ENCODE results near the gene F2R.
A peak's percentile ranks its signal among the peaks of the same experiment; 100 is the strongest.

F2R gene

DNA sequence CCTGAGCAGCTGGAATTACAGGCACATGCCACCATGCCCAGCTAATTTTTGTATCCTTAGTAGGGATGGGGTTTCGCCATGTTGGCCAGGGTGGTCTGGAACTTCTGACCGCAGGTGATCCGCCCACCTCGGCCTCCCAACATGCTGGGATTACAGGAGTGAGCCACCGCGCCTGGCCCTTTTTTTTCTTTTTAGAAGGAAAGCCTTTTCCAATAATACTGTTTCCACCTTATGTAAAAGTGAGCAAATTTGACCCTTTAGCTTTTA, 23.7 kb upstream of the F2R start:
- DNase-seq = no peak
- no peaks in the 10 kb centered on the region for H3K36me3 ChIP-seq (replicated peaks)
- H3K4me3 ChIP-seq (ENCODE audit: low read depth, low read length) = no peak overlapping the region
- in situ Hi-C loops (cut with HindIII; ENCODE audit: low pct_ligation_motif_present, low sequenced_read_pairs) = no loop called here
- TF ChIP-seq, protein P1, sequence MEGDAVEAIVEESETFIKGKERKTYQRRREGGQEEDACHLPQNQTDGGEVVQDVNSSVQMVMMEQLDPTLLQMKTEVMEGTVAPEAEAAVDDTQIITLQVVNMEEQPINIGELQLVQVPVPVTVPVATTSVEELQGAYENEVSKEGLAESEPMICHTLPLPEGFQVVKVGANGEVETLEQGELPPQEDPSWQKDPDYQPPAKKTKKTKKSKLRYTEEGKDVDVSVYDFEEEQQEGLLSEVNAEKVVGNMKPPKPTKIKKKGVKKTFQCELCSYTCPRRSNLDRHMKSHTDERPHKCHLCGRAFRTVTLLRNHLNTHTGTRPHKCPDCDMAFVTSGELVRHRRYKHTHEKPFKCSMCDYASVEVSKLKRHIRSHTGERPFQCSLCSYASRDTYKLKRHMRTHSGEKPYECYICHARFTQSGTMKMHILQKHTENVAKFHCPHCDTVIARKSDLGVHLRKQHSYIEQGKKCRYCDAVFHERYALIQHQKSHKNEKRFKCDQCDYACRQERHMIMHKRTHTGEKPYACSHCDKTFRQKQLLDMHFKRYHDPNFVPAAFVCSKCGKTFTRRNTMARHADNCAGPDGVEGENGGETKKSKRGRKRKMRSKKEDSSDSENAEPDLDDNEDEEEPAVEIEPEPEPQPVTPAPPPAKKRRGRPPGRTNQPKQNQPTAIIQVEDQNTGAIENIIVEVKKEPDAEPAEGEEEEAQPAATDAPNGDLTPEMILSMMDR (IDR thresholded peaks at IDR 0.05; ENCODE audit: low read depth, low read length, missing control alignments) = no peak
- no peaks in the 10 kb centered on the region for H3K27me3 ChIP-seq (replicated peaks)
- H3K27ac ChIP-seq = peak overlapping the region; percentile 80

DNA sequence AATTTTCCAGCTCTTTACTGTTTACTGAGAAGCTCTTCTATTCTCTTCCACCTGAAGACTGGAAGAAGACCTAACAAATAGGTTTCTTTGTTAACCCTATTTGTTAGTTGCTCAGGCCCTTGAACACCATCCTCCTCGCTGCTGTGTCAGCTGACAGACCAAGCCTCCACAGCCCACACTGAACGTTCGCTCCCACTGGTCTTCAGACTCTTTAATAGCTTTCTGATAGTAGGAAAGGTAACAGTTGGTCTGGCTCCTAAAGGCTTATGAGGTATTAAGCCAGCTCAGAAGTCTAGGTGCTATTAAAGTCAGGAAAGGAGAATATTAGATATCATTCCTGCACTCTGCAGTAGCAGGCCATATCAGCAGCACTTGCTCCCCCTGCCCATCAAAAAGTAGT, 23.3 kb upstream of the F2R start:
- Histone ChIP-seq H3K27ac (no peak overlapping the region), H3K27me3 (replicated peaks) (no peaks in the 10 kb centered on the region), H3K4me3 (ENCODE audit: low read depth, low read length) (no peak overlapping the region), H3K36me3 (replicated peaks) (no peaks in the 10 kb centered on the region)
- DNase-seq = no peak
- TF ChIP-seq, protein P1 (IDR thresholded peaks at IDR 0.05; ENCODE audit: low read depth, low read length, missing control alignments) = no peak
- in situ Hi-C loops (cut with HindIII; ENCODE audit: low pct_ligation_motif_present, low sequenced_read_pairs) = no loop called here

DNA sequence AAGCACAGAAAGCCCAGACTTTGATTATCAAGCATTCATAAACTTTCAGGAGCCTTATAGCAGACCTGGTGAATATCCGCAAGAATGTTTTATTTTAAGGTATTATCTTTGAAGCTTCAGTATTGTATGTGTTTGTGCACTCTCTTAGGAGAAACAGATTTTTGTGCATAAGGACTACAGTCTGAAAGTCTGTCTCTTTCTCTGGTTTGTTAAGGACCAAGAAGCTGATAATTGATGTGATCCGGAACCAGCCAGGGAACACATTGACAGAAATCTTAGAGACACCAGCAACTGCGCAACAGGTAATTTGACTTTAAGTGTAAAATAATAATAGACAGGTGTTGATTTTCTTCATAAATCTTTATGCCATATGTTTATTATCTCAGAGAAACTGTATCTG, 22.8 kb upstream of the F2R start:
- DNase-seq = no peak
- Histone ChIP-seq H3K36me3 (replicated peaks) (no peaks in the 10 kb centered on the region), H3K27ac (no peak overlapping the region), H3K27me3 (replicated peaks) (no peaks in the 10 kb centered on the region), H3K4me3 (ENCODE audit: low read depth, low read length) (no peak overlapping the region)
- in situ Hi-C loops (cut with HindIII; ENCODE audit: low pct_ligation_motif_present, low sequenced_read_pairs) = no loop called here
- TF ChIP-seq, protein P1 (IDR thresholded peaks at IDR 0.05; ENCODE audit: low read depth, low read length, missing control alignments) = no peak

DNA sequence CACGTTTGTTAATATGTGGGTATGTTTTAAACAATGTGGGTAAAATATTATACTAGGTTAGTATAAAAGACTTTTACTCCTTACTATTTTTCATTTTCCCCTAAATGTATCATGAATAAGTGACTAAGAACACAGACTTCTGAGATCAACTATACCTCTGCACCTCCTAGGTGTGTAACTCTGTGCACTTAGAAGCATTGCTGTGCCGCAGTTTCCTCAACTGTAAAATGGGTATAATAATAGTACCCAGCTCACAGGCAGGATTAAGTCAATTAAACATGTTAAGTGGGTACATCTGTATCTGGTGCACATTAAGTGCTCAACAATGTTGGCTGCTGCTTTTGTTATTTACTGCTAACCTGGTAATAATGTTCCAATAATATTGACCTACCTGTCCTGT, 21.6 kb upstream of the F2R start:
- Histone ChIP-seq H3K27ac (no peak overlapping the region), H3K4me3 (ENCODE audit: low read depth, low read length) (no peak overlapping the region), H3K36me3 (replicated peaks) (no peaks in the 10 kb centered on the region), H3K27me3 (replicated peaks) (no peaks in the 10 kb centered on the region)
- TF ChIP-seq, protein P1 (IDR thresholded peaks at IDR 0.05; ENCODE audit: low read depth, low read length, missing control alignments) = no peak
- in situ Hi-C loops (cut with HindIII; ENCODE audit: low pct_ligation_motif_present, low sequenced_read_pairs) = no loop called here
- DNase-seq = no peak

DNA sequence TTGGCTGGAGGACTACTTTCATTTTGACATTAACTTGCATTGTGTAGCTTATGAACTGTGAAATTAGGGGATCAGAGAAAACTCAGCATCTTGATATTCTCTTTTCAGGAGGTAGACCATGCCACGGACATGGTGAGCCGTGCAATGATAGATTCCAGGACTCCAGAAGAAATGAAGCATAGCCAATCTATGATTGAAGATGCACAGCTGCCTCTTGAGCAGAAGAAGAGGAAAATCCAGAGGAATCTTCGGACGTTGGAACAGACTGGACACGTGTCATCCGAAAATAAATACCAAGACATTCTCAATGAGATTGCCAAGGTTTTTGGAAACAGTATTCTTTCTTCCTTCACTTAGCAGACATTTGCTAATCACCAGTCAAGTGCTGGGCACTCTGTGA, 20.6 kb upstream of the F2R start:
- Histone ChIP-seq H3K36me3 (replicated peaks) (no peaks in the 10 kb centered on the region), H3K27ac (no peak overlapping the region), H3K27me3 (replicated peaks) (no peaks in the 10 kb centered on the region), H3K4me3 (ENCODE audit: low read depth, low read length) (no peak overlapping the region)
- TF ChIP-seq, protein P1 (IDR thresholded peaks at IDR 0.05; ENCODE audit: low read depth, low read length, missing control alignments) = no peak
- DNase-seq = no peak
- in situ Hi-C loops (cut with HindIII; ENCODE audit: low pct_ligation_motif_present, low sequenced_read_pairs) = no loop called here

DNA sequence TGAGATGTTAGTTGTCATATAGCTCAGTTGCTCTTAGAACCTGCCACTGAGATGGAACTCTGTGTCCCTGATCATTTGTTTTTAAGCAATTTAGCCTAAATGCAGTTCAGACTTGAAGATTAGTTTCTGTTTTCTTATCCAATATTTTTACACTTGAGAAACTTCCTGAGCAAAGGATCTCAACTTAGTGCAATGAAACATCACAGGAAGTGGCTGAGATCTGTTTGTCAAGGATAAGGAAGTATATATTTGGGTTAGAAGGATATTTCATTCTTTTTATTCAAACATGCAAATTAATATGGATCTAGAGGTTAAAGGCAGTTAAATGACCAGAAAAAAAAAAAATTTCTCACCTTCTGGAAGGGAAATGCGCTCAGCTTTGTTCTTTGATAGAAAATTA, 19.7 kb upstream of the F2R start:
- DNase-seq = no peak
- no peak overlapping the region for H3K27ac ChIP-seq
- TF ChIP-seq, protein P1 (IDR thresholded peaks at IDR 0.05; ENCODE audit: low read depth, low read length, missing control alignments) = no peak
- no peaks in the 10 kb centered on the region for H3K36me3 ChIP-seq (replicated peaks)
- H3K4me3 ChIP-seq (ENCODE audit: low read depth, low read length) = no peak overlapping the region
- H3K27me3 ChIP-seq (replicated peaks) = no peaks in the 10 kb centered on the region
- in situ Hi-C loops (cut with HindIII; ENCODE audit: low pct_ligation_motif_present, low sequenced_read_pairs) = no loop called here
